ENCODE data around the gene SEPHS2.
"Not testable (repeated sequence)": the region's sequence is repeated elsewhere in the genome, so short reads cannot be mapped to it uniquely, and the experiment has no call there.

The SEPHS2 gene, protein sequence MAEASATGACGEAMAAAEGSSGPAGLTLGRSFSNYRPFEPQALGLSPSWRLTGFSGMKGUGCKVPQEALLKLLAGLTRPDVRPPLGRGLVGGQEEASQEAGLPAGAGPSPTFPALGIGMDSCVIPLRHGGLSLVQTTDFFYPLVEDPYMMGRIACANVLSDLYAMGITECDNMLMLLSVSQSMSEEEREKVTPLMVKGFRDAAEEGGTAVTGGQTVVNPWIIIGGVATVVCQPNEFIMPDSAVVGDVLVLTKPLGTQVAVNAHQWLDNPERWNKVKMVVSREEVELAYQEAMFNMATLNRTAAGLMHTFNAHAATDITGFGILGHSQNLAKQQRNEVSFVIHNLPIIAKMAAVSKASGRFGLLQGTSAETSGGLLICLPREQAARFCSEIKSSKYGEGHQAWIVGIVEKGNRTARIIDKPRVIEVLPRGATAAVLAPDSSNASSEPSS

DNA sequence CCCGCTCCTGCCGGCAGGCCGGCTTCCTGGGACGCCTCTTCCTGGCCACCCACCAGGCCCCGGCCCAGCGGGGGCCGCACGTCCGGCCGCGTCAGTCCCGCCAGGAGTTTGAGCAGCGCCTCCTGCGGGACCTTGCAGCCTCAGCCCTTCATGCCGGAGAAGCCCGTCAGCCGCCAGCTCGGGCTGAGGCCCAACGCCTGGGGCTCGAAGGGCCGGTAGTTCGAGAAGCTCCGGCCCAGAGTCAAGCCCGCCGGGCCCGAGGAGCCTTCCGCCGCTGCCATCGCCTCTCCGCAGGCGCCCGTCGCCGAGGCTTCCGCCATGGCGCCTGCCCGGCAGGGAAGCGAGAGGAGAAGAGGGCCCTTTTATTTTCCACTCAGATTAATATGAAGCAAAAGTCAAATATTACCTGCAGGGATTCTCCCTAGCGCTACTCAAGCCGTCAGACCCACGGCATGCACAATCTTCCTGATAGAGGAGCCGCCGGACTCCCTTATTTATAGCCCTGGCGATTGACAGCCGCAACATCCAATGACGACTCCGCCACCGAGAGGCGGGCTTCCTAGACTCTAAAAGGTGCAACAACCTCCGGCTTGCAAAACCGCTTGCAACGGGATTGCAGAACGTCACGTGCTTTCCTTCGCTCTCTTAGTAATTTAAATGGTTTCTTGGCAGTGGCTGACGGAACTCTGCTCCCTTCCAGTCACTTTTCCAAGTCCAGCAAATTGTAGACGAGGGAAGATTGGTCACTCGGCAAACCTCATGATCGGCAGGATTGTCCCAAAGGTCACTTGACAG is at the start of gene SEPHS2:
Gene SEPHS2 (minus strand): TSS at position 467 of the 795 bp plus-strand sequence. CDS start 147 bp downstream, at position 320.
- peak; percentile 95 for DNase-seq

GRCh38 chr16:30494709-30495108 is 49.0 kb upstream of the SEPHS2 start:
- no peak for DNase-seq

GRCh38 chr16:30493941-30494488 is 48.3 kb upstream of the SEPHS2 start:
- no peak for DNase-seq

DNA sequence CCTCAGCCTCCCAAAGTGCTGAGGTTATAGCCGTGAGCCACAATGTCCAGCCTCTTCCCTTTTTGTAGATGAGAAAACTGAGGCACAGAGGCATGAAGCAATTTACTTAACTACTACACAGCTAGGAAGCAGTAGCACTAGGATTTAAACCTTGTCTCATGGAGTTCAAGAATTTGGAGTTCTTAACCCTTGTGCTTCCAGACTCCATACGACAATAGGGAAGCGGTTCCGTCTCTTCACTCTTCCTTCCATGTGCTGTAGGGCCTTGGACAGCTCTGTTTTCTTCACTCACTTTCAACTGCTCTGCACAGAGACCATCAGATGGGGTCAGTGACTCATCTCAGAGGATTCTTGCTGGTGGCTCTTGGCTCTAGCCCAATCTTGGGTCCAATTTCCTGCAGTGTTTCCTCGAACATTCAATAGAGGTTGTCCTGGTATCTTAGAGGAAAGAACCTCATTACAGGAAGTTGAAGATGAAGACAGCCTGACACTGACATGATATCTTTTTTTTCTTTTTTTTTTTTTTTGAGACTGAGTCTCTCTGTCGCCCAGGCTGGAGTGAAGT is 46.2 kb upstream of the SEPHS2 start:
- no peak for DNase-seq

- no peak for DNase-seq
Measured at GRCh38 chr16:30491229-30491628, 45.6 kb upstream of the SEPHS2 start.

DNA sequence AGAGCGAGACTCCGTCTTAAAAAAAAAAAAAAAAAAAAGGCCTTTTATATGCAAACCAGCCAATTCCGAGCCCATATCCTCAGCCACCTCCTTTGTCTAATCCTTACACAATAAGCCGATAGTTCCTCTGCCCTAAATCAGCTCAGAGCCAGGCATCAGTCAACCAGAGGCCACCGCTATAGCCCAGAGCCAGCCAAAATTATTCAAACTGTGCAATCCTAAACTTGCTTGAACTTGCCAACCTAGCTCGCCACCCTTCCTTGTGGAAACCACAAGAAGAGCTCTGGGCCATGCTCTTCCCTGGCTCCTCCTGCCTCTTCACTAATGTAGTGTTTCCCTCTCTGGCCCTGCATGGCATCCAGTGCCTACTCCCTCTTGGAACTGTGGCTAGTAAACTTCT is 44.5 kb upstream of the SEPHS2 start:
- no peak for DNase-seq

DNA sequence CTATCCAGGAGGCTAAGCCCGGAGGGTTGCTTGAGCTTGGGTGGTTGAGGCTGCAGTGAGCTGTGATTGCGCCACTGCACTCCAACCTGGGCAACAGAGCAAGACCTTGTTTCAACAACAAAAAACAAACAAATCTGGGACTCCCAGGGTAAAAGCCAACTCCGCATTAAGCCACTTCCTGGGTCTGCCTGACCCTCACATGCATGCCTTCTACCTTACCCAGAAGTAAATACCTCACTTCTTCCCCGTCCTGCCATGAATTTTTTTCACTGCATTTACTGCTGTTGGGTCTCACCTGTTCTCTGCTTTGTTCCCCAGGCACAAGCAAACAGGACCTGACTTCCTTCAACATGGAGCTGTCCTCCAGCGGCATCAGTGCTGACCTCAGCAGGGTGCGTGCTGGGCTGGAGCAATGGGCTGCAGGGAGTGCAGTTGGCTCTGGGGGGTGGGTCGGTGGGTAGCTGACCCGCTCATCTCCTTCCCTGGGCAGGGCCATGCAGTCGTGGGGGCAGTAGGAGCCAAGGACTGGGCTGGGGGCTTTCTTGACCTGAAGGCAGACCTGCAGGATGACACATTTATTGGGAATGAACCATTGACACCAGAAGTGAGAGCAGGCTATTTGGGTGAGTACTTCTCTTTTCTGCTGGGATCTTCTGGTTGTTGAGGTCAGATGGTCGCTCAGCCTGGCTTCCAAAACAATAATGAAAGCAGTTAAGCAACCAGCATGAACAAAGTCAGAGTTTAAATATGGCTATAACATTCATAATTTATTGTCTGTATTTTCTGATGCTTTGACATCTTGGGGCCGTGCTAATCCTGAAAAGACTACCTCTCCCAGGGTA is 43.3 kb upstream of the SEPHS2 start:
- no peak for DNase-seq

- DNase-seq, result no peak
Measured at GRCh38 chr16:30485818-30486436, 40.3 kb upstream of the SEPHS2 start.

DNA sequence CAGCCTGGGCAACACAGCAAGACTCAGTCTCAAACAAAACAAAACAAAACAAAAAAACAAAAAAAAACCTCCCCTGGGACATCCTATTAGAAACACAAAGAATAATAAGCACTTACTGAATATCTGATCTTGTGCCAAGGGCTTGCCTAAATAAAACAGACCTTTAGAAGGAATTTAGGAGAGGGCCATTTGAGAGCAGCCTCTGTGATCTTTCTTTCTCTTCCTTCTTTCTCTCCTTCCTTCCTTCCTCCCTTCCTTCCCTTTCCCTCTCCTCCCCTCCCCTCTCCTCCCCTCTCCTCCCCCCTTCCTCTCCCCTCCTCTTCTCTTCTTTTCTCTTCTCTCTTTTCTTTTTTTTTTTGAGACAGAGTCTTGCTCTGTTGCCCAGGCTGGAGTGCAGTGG is 39.2 kb upstream of the SEPHS2 start:
- no peak for DNase-seq

- no peak for DNase-seq
Measured at GRCh38 chr16:30482366-30482765, 36.7 kb upstream of the SEPHS2 start.

DNA sequence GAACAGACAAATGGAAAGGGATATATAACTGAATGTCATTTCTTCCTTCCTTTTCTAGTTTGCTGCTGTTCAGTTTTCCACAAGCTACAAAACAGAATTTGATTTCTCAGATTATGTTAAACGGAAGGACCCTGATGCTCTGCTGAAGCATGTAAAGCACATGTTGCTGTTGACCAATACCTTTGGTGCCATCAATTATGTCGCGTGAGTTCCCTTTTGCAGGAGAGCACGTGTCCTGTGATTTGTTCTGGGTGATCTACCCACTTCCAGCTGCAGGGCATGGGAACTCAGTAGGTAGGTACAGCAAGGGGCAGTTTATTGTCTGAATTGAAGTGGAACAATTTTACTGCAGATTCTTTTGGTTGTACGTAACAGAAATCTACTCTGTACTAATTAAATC is 35.7 kb upstream of the SEPHS2 start:
- no peak for DNase-seq

DNA sequence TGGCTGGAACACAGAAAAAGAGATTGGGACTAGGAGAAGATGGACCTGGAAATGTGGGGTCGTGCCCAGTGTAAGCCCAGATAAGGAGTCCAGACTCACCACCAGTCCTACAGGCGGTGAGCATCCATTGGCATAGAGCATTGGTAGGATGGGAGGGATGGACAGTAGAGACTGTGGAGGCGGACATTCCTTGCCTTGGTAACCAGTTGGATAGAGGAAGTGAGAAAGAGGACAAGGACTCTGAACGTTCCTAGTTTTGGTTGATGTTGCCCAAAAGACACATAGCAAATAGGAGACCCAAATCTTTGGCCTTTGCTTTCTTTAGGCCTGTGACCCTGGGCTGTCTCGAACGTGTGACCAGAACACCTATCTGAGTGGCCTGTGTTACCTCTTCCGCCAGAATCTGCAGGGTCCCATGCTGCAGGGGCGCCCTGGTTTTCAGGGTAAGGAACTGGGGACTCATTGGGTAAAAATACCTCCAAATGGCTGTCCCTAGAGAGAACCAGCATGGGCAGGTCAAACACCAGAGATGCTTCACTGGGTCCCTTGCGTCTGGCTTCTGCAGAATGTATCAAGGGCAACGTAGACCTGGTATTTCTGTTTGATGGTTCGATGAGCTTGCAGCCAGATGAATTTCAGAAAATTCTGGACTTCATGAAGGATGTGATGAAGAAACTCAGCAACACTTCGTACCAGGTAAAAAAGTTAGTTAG is 33.2 kb upstream of the SEPHS2 start:
- DNase-seq, result no peak

- DNase-seq, result not testable (repeated sequence)
Measured at GRCh38 chr16:30477773-30478172, 32.1 kb upstream of the SEPHS2 start.

DNA sequence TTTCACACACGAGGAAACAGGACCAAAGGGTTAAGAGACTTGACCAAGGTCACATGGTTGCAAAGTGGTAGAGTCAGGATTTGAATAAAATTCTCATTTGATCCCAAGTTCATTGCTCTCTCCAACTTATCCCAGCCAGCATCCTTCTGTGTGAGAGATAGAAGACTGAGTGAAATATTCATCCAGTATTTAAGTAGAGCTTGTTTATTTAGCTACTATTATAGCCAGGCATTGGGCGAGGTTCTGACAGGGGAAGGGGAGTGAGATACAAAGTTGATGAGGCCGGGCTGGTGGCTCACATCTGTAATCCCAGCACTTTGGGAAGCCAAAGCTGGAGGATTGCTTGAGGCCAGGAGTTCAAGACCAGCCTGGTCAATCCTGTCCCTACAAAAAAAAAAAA is 31.3 kb upstream of the SEPHS2 start:
- no peak for DNase-seq

DNA sequence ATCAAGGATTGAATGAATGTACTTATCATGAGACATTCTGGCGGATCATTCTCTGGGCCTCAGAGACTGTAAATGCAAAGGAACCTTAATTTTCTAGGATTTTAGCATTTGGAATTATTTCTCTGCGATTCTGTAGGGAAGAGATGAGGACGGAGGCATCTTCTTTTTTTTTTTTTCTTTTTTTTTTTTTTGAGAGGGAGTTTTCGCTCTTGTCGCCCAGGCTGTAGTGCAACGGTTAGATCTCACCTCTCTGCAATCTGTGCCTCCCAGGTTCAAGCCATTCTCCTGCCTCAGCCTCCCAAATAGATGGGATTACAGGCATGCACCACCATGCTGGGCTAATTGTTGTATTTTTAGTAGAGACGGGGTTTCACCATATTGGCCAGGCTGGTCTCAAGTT is 29.0 kb upstream of the SEPHS2 start:
- DNase-seq, result no peak

DNA sequence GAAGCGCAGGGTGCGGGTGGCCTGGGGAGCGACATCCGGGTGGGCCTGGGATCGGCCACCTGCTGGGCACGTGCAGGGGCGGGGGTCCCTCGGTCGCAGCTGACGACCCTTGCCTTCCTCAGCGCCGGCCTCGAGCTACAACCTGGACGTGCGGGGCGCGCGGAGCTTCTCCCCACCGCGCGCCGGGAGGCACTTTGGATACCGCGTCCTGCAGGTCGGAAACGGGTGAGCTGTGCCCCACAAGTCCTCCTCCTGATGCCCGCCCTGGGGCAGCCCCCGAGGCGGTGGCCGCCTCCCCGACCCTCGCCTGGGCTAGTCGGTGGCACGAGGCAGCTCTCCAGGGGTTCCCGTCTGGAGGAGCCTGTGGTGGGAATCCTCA is 28.4 kb upstream of the SEPHS2 start:
- DNase-seq, result no peak

DNA sequence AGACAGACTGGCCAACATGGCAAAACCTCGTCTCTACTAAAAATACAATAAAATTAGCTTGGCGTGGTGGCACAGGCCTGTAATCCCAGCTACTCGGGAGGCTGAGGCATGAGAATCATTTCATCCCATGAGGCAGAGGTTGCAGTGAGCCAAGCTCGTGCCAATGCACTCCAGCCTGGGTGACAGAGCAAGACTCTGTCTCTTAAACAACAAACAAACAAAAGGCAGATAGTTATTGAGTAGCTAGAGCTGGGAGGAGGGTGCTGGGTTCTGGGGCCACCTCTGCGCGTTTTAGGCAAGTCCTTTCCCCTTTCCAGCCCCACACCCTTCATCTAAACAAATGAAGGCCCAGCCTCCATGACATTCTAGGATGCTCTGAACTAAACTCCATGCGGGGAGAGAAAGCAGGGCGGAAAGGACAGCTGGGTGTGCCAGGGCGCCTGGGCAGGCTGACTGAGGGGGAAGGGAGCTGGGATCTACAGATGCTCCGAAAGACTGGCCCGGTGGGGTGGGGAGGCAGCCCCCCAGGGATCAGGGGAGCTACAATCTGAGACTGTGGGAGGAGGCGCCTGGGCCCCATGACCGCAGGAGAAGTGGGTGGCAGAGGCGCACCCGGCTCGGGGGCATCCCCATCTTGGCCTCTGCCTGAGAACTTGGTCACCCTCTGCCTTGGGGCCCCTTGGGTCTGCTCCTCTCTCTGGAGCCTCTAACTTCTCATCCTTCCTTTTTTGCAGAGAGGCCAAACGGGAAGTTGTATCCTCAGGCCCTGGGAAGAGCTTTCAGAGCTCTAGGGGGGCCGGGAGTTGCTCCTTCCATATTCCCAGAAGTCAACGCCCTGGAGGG is 27.8 kb upstream of the SEPHS2 start:
- peak; percentile 58 for DNase-seq

DNA sequence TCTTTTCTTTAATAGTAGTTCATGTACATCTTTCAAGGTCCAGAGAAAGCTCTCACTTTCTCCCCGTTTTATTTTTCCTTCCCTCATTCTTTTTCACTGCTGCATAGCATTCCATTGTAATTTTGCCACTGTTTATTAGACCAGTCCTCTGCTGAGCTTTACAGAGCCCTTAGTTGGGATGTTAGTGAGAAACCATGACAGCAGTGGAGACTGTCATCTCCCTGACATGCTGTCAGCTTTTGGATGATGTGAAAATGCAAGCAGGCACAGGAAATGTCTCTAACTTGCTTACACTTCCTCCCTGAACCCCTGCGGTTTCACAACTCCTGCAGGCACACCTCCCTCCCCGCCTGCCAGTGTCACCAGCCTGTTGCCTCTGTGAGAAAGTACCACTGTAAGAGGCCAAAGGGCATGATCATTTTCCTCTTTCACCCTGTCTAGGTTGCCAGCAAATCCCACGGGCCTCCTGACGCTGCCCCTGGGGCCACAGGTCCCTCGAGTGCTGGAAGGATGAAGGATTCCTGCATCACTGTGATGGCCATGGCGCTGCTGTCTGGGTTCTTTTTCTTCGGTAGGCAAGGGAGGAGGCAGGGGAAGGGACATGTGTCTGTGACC is 26.8 kb upstream of the SEPHS2 start, which contains the start of gene ITGAL:
Gene ITGAL (plus strand): TSS at position 415 of the 615 bp plus-strand sequence. CDS start 96 bp downstream, at position 511.
- DNase-seq, result peak; percentile 77

DNA sequence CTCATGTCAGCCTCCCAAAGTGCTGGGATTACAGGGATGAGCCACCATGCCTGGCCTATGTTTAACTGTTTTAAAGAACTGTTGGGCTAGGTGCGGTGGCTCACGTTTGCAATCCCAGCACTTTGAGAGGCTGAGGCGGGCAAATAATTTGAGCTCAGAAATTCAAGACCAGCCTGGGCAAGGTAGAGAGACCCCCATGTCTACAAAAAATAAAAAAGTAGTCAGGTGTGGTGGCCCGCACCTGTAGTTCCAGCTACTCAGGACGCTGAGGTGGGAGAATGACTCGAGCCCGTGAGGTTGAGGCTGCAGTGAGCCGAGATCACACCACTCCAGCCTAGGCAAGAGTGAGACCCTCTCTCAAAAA is 24.9 kb upstream of the SEPHS2 start:
- no peak for DNase-seq

DNA sequence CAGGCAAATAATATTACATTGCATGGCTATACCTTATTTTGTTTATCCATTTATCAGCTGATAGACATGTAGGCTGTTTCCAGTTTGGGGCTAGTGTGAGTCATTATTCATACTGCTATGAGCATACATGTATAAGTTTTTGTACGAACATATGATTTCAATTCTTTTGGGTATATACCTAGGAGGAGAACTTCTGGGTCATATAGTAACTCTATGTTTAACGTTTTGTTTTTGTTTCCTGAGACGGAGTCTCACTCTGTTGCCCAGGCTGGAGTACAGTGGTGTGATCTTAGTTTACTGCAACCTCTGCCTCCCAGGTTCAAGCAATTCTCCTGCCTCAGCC is 24.5 kb upstream of the SEPHS2 start:
- no peak for DNase-seq

Data from activated T-cell treated with anti-CD3 and anti-CD28 coated beads, Interleukin-2, amount 50 U/mL, for 1 hour (primary cell).